ENCODE measurements around the gene KAZN.

Gene KAZN

DNA sequence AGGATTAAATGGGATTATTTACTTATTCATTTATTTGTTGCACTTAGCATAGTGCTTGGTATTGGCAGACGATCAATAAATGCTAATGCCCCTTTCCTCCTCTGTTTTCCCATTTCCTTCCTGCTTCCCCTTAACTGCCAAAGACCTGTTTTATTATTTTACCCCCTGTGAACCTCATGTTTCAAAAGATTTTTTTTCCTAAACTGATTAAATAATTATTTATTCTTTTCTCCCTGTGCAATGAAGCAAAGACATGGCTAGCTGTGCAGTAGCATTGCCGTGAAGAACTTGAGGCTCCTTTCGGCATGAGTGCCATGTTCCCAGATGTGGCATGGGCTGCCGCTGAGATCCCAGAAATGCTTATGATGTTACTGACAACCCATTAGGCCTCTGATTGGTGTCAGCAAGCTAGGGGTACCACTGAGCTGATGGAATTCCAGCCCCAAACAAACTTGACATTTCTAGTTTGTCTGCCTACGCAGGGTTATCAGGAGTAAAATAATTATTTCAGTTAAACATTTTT, 288.6 kb downstream of the KAZN start:
- no peak for DNase-seq (ENCODE audit: low read depth)

GRCh38 chr1:14887764-14888350, 289.4 kb downstream of the KAZN start:
- no peak for DNase-seq (ENCODE audit: low read depth)

DNA sequence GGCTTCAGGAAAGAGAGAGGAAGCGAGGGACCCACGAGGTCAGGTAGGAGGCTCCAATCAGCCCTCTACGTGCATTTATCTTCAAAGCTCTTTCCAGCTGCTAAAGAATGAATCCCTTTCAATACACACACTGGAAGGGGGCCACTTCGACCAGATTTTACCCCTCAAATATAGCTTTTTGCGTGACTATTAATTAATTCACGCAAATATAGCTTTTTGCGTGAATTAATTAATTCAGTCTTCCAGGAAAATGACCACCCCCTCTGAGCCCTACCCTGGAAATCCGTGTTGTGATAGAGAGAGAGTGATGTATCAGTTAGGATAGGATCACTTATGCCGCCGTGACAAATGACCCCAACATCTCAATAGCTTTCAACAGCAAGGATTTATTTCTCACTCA, 289.9 kb downstream of the KAZN start:
- DNase-seq (ENCODE audit: low read depth), result no peak

DNA sequence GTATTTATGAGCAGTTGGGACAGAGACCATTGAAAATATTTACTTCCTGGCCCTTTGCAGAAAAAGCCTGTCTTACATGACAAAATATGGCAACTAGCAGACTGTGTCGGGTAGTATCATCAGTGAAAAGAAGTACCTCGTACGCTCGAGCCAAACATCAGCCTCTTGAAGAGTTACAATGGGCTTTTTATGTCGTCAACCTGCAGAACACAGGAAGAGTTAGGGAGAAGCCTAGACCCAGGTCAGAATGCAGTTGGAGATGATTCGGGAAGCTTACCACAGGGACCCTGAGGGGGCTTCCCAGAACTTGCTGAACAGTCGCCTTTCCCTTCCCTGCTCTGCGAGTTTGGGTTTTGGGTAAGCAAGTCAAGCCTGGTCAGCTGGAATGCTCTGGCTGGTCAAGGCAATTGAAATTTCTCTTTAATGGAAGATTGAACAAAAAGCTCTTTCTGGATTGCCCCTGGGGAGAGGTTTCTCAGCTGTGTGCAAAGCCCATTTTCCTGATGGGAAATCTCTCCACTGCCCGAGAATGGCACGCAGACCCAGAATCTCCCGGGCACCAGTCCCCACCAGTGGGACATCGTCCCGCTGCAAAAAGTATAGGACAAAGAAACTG, 291.4 kb downstream of the KAZN start:
- no peak for DNase-seq (ENCODE audit: low read depth)

DNA sequence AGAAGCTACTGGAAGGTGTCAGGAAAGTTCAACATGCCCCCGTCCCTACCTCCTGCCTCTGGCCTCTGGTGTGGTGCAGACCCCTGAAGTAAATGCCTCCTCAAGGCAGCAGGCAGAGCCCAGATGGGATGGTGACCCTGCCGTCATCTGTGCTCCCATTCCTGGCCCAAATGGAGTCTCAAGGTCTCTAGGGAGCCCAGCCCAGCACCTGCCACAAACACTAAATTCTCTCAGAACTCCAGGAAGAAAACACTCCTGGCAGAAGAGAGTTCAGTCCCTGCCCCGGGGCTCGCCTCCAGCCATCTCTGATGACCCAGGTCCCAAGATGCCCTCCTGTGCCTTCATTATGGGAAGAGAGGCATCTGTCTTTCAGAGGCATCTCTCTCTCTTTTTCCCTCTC, 293.5 kb downstream of the KAZN start:
- DNase-seq (ENCODE audit: low read depth), result no peak

GRCh38 chr1:14894811-14895560, 296.5 kb downstream of the KAZN start:
- peak; percentile 28 for DNase-seq (ENCODE audit: low read depth)

DNA sequence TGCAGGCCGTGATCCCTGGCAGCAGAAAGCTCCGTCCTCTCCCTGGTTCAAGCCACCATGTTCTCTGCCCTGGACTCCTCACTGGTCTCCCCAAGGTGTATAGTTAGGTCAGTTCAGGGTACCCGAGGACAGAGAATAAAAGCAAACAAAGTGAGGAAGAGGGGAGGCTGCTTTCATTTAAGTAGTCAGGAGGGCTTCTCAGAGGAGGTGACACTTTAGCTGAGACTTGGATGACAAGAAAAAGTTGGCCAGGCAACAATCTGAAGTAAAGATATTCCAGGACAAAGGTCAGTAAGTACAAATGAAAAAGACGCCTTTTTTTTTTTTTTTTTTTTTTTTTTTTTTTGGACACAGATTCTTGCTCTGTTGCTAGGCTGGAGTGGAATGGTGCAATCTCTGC, 297.2 kb downstream of the KAZN start:
- no peak for DNase-seq (ENCODE audit: low read depth)

- DNase-seq (ENCODE audit: low read depth), result no peak
Observed at GRCh38 chr1:14896381-14897079, 298.0 kb downstream of the KAZN start.

DNA sequence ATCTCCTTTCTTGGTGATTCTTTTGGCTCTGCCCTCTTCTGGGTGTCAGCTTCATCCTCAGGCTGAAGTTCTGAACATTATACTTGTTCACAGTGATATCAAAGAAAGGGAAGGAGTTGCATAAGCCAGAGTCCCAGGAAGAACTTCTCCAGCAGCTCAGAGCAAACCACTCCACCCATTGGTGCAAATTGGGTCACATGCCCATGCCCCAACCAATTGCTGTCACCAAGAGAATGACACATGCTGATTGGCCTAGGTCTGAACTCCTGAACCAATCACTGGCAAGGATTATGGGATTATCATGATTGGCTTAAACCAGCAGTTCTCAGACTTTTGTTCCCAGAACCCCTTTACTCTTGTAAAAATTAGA, 298.6 kb downstream of the KAZN start:
- no peak for DNase-seq (ENCODE audit: low read depth)

- no peak for DNase-seq (ENCODE audit: low read depth)
Observed at GRCh38 chr1:14897547-14897946, 299.1 kb downstream of the KAZN start.

- DNase-seq (ENCODE audit: low read depth), result no peak
Observed at GRCh38 chr1:14897997-14898645, 299.6 kb downstream of the KAZN start.

DNA sequence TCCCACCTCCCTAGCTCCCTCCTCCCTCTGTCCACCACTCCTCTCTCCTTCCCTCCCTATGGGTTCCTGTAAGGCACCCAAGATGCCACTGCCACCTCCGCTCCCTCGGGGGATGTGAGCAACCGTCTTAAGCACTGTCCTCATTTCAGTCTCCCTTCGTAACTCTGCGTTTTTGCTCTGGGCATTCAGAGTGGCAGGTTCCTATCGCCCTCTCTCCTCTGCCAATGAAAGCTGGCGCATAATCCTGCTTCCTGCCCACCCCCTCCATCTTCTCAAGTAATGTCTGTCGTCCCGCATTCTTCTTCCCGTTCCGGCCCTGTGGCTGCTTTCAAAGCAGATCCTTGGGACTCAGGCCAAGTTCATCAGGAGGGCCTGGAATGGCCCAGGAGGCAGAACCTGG, 301.2 kb downstream of the KAZN start:
- DNase-seq (ENCODE audit: low read depth), result no peak

DNA sequence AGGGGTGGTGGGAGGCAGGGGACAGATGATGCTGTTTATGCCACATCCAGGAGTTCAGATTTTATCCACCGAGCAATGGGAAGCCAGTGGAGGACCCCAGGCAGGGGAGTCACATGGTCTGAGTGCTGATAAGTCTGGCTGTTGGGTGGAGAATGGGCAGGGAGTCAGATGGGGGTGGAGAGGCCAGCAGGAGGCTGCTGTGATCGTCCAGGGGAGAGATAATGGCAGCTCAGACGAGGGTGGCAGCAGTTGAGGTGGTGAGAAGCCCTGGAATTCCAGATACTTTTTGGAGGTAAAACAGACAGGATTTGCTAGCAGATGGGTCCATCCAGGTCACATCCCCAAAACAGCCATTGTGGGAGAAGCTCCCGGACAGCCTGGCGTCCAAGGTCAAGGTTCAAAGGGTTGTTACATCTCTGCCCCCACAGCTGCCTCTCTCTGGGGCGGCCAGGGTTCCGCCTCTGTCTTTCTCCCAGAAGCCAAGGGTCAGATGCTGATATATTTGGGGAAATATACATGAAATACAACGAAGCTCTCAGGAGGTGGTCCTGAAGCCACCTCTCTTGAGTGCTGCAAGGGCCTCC, 303.0 kb downstream of the KAZN start:
- DNase-seq (ENCODE audit: low read depth), result no peak

GRCh38 chr1:14903922-14904321, 305.4 kb downstream of the KAZN start:
- no peak for DNase-seq (ENCODE audit: low read depth)

- no peak for DNase-seq (ENCODE audit: low read depth)
Observed at GRCh38 chr1:14906665-14907064, 308.2 kb downstream of the KAZN start.

DNA sequence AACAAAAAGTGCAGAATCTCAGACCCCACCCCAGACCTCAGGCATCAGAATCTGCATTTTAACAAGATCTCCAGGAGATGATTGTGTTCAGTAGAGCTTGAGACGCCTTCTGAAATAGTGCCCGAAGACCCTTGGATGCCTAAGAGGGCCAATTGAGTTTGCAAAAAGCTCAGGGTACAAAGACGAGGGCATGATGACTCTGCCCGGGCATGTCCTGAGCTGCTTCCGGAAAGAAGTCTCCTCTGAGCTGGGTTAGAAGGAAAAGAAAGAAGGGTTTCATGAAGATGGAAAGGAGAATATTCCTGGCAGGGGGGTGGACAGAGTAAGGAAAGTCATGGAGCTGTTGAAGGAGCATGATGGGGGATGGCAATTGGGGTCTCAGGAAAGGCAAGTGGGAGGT, 308.9 kb downstream of the KAZN start:
- DNase-seq (ENCODE audit: low read depth), result no peak

GRCh38 chr1:14909273-14909672, 310.8 kb downstream of the KAZN start:
- no peak for DNase-seq (ENCODE audit: low read depth)

DNA sequence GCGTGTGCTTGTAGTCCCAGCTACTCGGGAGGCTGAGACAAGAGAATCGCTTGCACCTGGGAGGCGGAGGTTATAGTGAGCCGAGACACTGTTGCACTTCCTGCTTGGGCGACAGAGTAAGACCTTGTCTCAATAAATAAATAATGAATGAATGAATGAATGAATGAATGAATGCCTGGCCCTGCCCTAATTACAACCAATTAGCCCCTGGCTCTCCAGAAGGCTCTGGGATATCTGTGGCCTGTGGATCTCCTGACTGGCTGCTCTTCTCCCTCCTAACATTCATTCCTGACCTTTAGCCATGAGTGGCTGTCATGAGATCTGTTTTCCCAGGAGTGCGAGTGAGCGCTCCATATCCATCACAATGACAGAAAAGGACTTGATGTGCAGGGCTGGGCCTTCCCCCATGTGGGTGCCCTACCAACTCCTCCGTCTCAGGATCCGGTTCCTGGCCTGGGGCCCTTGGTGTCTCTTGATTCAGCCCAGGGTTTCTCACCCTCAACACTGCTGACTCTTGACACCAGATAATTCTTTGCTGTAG, 311.5 kb downstream of the KAZN start:
- no peak for DNase-seq (ENCODE audit: low read depth)

DNA sequence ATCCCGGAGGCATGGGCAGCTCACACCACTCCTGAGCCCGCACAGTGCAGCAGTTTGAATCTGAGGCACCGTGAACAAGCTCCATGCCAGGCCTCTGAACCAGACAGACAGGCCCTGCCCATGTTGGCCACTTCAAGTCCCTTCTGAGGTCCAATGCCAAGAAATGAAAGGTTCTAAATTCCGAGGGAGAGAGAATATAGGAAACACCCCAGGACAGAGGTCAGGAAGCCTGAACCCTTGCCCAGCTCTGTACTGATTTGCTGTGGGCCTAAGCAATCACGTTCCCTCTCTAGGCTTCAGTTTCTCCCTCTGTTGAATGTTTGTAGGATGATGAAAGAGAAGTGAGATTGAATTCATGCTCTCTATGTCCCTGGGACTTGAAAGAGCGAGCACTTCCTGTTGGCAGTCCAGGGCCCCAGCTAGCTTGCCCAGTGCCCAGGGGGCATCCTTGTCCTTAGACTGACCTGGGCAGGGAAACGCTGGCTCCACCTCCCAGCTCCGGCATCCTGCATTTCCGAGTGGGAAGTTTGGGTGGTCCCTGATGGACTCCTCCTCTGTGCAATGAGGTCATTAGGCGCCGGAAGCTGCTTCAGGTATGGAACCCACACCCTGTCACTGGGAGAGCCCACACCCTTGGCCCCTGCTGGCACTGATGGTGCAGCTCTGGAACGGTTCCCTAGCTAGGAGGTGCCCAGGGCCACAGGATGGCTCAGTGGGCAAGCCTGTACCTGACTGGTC, 312.7 kb downstream of the KAZN start:
- no peak for DNase-seq (ENCODE audit: low read depth)

DNA sequence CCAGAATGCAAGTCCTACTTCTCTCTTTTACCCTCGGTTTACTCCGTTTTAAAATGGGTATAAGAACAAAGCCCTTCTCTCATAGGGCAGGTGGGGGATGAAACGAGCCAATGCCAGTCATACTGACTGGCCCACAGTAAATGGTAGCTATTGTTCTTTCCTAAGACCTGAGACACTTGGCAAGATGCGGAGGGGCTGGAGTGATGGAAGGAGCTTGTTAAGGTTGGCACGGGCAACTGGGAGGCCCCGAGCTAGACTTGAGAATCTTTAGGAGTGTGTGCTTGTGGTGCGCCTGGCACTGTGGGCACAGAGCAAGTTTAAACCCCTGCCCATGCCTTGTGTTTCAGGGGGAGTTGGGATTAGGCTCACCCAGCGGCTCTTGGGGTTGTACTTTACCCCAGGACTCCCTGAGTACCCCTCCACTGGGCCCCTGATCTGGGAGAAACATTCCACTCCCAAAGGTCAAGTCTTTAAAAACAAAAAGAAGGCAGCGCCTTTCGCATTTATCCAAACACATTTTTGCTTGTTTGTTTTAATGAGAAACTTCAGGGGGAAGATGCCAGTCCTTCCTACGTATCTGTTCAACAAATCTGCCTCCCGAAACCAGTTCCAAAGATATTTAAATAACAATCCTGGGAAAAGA, 314.5 kb downstream of the KAZN start:
- no peak for DNase-seq (ENCODE audit: low read depth)
